ENCODE data around the gene NSG1.

NSG1 gene

DNA sequence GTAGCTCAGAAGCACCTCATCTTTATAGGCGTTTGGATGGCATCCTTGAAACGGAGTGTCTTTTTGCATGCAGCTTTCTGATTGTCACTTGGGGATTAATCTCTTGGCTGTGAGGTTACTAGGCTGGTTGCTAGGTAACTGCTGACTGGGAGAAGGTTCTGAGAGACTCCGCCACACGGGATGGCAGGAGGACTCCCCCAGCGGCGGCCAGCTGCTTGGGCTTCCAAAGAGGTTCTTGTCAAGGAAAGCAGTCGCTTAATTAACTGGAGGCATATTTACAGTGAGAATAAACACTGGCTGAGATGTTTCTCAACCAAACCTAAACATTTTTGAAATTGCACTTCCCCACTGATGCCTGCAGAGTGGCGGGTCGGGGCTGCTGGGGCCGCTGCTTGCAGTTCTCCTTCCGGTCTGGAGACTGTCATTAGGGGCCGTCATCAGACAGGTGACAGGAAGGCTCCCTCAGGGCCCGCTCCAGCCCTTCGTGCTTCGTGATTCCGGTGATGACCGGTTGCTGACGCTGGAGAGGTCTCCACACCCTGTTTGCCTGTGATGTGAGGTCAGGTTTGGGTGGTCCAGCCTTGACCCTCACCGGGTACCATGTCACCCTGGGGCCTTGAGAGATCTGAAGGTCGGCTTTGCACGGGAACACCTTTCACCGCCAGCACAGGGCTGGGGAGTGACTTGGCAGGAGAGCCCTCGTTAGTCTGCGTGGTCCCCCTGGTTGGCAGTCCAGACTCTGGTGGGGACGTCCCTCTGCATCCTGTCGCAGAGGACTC lies 9.1 kb downstream of the NSG1 start:
- DNase-seq, result peak; percentile 80
- H2BK15ac ChIP-seq (replicated peaks; ENCODE audit: low read depth), result no peak overlapping the region

GRCh38 chr4:4396628-4397440 lies 9.9 kb downstream of the NSG1 start:
- Histone ChIP-seq H3K4me3 (ENCODE audit: low read length) (no peak overlapping the region), H2BK15ac (replicated peaks; ENCODE audit: low read depth) (no peak overlapping the region), H3K4ac (ENCODE audit: low read depth, low read length) (no peak overlapping the region), H3K4me2 (ENCODE audit: low read length) (no peak overlapping the region), H2BK5ac (ENCODE audit: low read length) (no peak overlapping the region), H3K9ac (ENCODE audit: low read length) (no peak overlapping the region), H3K79me1 (ENCODE audit: low read length) (no peaks in the 10 kb centered on the region), H2BK120ac (ENCODE audit: low read depth, low read length) (no peak overlapping the region), H3K36me3 (ENCODE audit: control insufficient read depth, insufficient read depth, low read length) (no peaks in the 10 kb centered on the region), H3K79me2 (ENCODE audit: control insufficient read depth, insufficient read depth, low read length) (no peaks in the 10 kb centered on the region), H3K27ac (ENCODE audit: low read depth, low read length) (no peak overlapping the region), H3K27me3 (ENCODE audit: insufficient read depth, low read length, poor library complexity) (no peaks in the 10 kb centered on the region), H3K56ac (ENCODE audit: low read length) (peak overlapping the region; percentile 9), H3K18ac (ENCODE audit: low read length) (no peak overlapping the region), H4K5ac (ENCODE audit: low read length) (no peak overlapping the region), H3K23ac (ENCODE audit: low read length) (no peak overlapping the region), H2AK5ac (ENCODE audit: low read length) (no peak overlapping the region), H4K8ac (ENCODE audit: low read depth, low read length) (no peak overlapping the region), H3K4me1 (ENCODE audit: control insufficient read depth, low read depth, low read length) (no peaks in the 10 kb centered on the region)
- peak; percentile 86 for DNase-seq
- no CpG with 5 or more reads among the region's 19 CpGs for WGBS (ENCODE audit: extremely low coverage, insufficient coverage, low lambda C conversion rate)

More for the DNA sequence above, 9.1 kb downstream of the NSG1 start:
- H3K4me3 ChIP-seq (ENCODE audit: low read length), result no peak overlapping the region
- H2BK120ac ChIP-seq (ENCODE audit: low read depth, low read length), result no peak overlapping the region
- H3K4me2 ChIP-seq (ENCODE audit: low read length), result no peak overlapping the region
- H3K79me1 ChIP-seq (ENCODE audit: low read length), result no peaks in the 10 kb centered on the region
- H3K79me2 ChIP-seq (ENCODE audit: control insufficient read depth, insufficient read depth, low read length), result no peaks in the 10 kb centered on the region
- H3K4me1 ChIP-seq (ENCODE audit: control insufficient read depth, low read depth, low read length), result no peaks in the 10 kb centered on the region
- no peak overlapping the region for H3K18ac ChIP-seq (ENCODE audit: low read length)
- no peak overlapping the region for H3K4ac ChIP-seq (ENCODE audit: low read depth, low read length)
- WGBS (ENCODE audit: extremely low coverage, insufficient coverage, low lambda C conversion rate), result no CpG with 5 or more reads among the region's 26 CpGs
- H3K23ac ChIP-seq (ENCODE audit: low read length), result no peak overlapping the region
- H4K8ac ChIP-seq (ENCODE audit: low read depth, low read length), result no peak overlapping the region
- H3K27me3 ChIP-seq (ENCODE audit: insufficient read depth, low read length, poor library complexity), result no peaks in the 10 kb centered on the region
- H3K9ac ChIP-seq (ENCODE audit: low read length), result no peak overlapping the region
- no peak overlapping the region for H2BK5ac ChIP-seq (ENCODE audit: low read length)
- no peak overlapping the region for H3K56ac ChIP-seq (ENCODE audit: low read length)
- no peak overlapping the region for H3K27ac ChIP-seq (ENCODE audit: low read depth, low read length)
- H3K36me3 ChIP-seq (ENCODE audit: control insufficient read depth, insufficient read depth, low read length), result no peaks in the 10 kb centered on the region
- H2AK5ac ChIP-seq (ENCODE audit: low read length), result no peak overlapping the region
- no peak overlapping the region for H4K5ac ChIP-seq (ENCODE audit: low read length)

- Histone ChIP-seq H3K4me1 (ENCODE audit: control insufficient read depth, low read depth, low read length) (no peaks in the 10 kb centered on the region), H3K79me1 (ENCODE audit: low read length) (no peaks in the 10 kb centered on the region), H3K56ac (ENCODE audit: low read length) (peak overlapping the region; percentile 9), H3K79me2 (ENCODE audit: control insufficient read depth, insufficient read depth, low read length) (no peaks in the 10 kb centered on the region), H3K4me3 (ENCODE audit: low read length) (no peak overlapping the region), H3K4ac (ENCODE audit: low read depth, low read length) (no peak overlapping the region), H3K18ac (ENCODE audit: low read length) (no peak overlapping the region), H3K4me2 (ENCODE audit: low read length) (no peak overlapping the region), H2AK5ac (ENCODE audit: low read length) (no peak overlapping the region), H2BK120ac (ENCODE audit: low read depth, low read length) (no peak overlapping the region), H2BK15ac (replicated peaks; ENCODE audit: low read depth) (no peak overlapping the region), H3K27me3 (ENCODE audit: insufficient read depth, low read length, poor library complexity) (no peaks in the 10 kb centered on the region), H4K5ac (ENCODE audit: low read length) (no peak overlapping the region), H3K23ac (ENCODE audit: low read length) (no peak overlapping the region), H3K36me3 (ENCODE audit: control insufficient read depth, insufficient read depth, low read length) (no peaks in the 10 kb centered on the region), H3K9ac (ENCODE audit: low read length) (no peak overlapping the region), H4K8ac (ENCODE audit: low read depth, low read length) (no peak overlapping the region), H2BK5ac (ENCODE audit: low read length) (no peak overlapping the region), H3K27ac (ENCODE audit: low read depth, low read length) (no peak overlapping the region)
- no peak for DNase-seq
- no CpG with 5 or more reads among the region's 13 CpGs for WGBS (ENCODE audit: extremely low coverage, insufficient coverage, low lambda C conversion rate)
Observed at GRCh38 chr4:4397441-4397819, 10.5 kb downstream of the NSG1 start.

DNA sequence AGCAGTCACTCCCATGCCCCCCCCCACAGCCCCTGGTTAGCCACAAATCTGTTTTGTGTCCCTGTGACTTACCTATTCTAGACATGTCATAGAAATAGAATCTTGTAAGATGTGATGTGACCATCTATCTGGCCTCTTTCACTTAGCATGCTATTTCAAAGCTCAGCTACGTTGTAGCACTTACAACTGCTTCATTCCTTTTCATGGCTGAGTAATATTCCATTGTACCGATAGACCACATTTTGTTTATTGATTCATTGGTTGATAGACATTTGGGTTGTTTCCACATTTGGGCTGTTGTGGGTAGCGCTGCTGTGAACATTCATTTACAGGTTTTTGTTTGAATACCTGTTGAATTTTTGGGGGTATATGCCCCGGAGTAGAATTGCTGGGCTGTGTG lies 11.5 kb downstream of the NSG1 start:
- Histone ChIP-seq H3K79me1 (ENCODE audit: low read length) (no peaks in the 10 kb centered on the region), H2BK5ac (ENCODE audit: low read length) (no peak overlapping the region), H3K4ac (ENCODE audit: low read depth, low read length) (no peak overlapping the region), H4K8ac (ENCODE audit: low read depth, low read length) (no peak overlapping the region), H3K23ac (ENCODE audit: low read length) (no peak overlapping the region), H3K4me3 (ENCODE audit: low read length) (no peak overlapping the region), H3K27ac (ENCODE audit: low read depth, low read length) (no peak overlapping the region), H2BK120ac (ENCODE audit: low read depth, low read length) (no peak overlapping the region), H3K79me2 (ENCODE audit: control insufficient read depth, insufficient read depth, low read length) (no peaks in the 10 kb centered on the region), H2AK5ac (ENCODE audit: low read length) (no peak overlapping the region), H3K4me2 (ENCODE audit: low read length) (no peak overlapping the region), H3K36me3 (ENCODE audit: control insufficient read depth, insufficient read depth, low read length) (no peaks in the 10 kb centered on the region), H4K5ac (ENCODE audit: low read length) (no peak overlapping the region), H3K56ac (ENCODE audit: low read length) (no peak overlapping the region), H3K9ac (ENCODE audit: low read length) (no peak overlapping the region), H3K4me1 (ENCODE audit: control insufficient read depth, low read depth, low read length) (no peaks in the 10 kb centered on the region), H2BK15ac (replicated peaks; ENCODE audit: low read depth) (no peak overlapping the region), H3K27me3 (ENCODE audit: insufficient read depth, low read length, poor library complexity) (no peaks in the 10 kb centered on the region), H3K18ac (ENCODE audit: low read length) (no peak overlapping the region)
- WGBS (ENCODE audit: extremely low coverage, insufficient coverage, low lambda C conversion rate), result no CpG with 5 or more reads among the region's 4 CpGs
- DNase-seq, result no peak

GRCh38 chr4:4401036-4401435 lies 14.1 kb downstream of the NSG1 start:
- Histone ChIP-seq H3K79me1 (ENCODE audit: low read length) (no peaks in the 10 kb centered on the region), H3K27me3 (ENCODE audit: insufficient read depth, low read length, poor library complexity) (no peaks in the 10 kb centered on the region), H3K4me3 (ENCODE audit: low read length) (no peak overlapping the region), H3K4ac (ENCODE audit: low read depth, low read length) (no peak overlapping the region), H3K23ac (ENCODE audit: low read length) (no peak overlapping the region), H2AK5ac (ENCODE audit: low read length) (no peak overlapping the region), H4K8ac (ENCODE audit: low read depth, low read length) (no peak overlapping the region), H3K4me2 (ENCODE audit: low read length) (no peak overlapping the region), H3K27ac (ENCODE audit: low read depth, low read length) (no peak overlapping the region), H3K56ac (ENCODE audit: low read length) (no peak overlapping the region), H3K9ac (ENCODE audit: low read length) (no peak overlapping the region), H4K5ac (ENCODE audit: low read length) (no peak overlapping the region), H3K4me1 (ENCODE audit: control insufficient read depth, low read depth, low read length) (no peaks in the 10 kb centered on the region), H3K79me2 (ENCODE audit: control insufficient read depth, insufficient read depth, low read length) (no peaks in the 10 kb centered on the region), H3K18ac (ENCODE audit: low read length) (no peak overlapping the region), H2BK120ac (ENCODE audit: low read depth, low read length) (no peak overlapping the region), H3K36me3 (ENCODE audit: control insufficient read depth, insufficient read depth, low read length) (no peaks in the 10 kb centered on the region), H2BK15ac (replicated peaks; ENCODE audit: low read depth) (no peak overlapping the region), H2BK5ac (ENCODE audit: low read length) (no peak overlapping the region)
- no peak for DNase-seq
- no CpG with 5 or more reads among the region's 7 CpGs for WGBS (ENCODE audit: extremely low coverage, insufficient coverage, low lambda C conversion rate)
